ENCODE results near the gene PLCXD3.

PLCXD3 gene

GRCh38 chr5:41289970-41290464, 220.4 kb downstream of the PLCXD3 start:
- no peaks in the 10 kb centered on the region for H3K36me3 ChIP-seq (replicated peaks)
- no peak for DNase-seq
- in situ Hi-C loops (cut with HindIII; ENCODE audit: low pct_ligation_motif_present, low sequenced_read_pairs) = no loop called here
- H3K27ac ChIP-seq = no peak overlapping the region
- no peak for TF ChIP-seq CTCF (IDR thresholded peaks at IDR 0.05; ENCODE audit: low read depth, low read length, missing control alignments)
- H3K4me3 ChIP-seq (ENCODE audit: low read depth, low read length) = no peak overlapping the region
- no peaks in the 10 kb centered on the region for H3K27me3 ChIP-seq (replicated peaks)

- no peak for TF ChIP-seq CTCF (IDR thresholded peaks at IDR 0.05; ENCODE audit: low read depth, low read length, missing control alignments)
- no peaks in the 10 kb centered on the region for H3K27me3 ChIP-seq (replicated peaks)
- no peak for DNase-seq
- H3K27ac ChIP-seq = no peak overlapping the region
- in situ Hi-C loops (cut with HindIII; ENCODE audit: low pct_ligation_motif_present, low sequenced_read_pairs) = no loop called here
- H3K4me3 ChIP-seq (ENCODE audit: low read depth, low read length) = no peak overlapping the region
- H3K36me3 ChIP-seq (replicated peaks) = no peaks in the 10 kb centered on the region
Measured at GRCh38 chr5:41286696-41287095, 223.7 kb downstream of the PLCXD3 start.

- no peak for TF ChIP-seq CTCF (IDR thresholded peaks at IDR 0.05; ENCODE audit: low read depth, low read length, missing control alignments)
- H3K4me3 ChIP-seq (ENCODE audit: low read depth, low read length) = no peak overlapping the region
- in situ Hi-C loops (cut with HindIII; ENCODE audit: low pct_ligation_motif_present, low sequenced_read_pairs) = no loop called here
- no peak overlapping the region for H3K27ac ChIP-seq
- no peaks in the 10 kb centered on the region for H3K36me3 ChIP-seq (replicated peaks)
- DNase-seq = no peak
- no peaks in the 10 kb centered on the region for H3K27me3 ChIP-seq (replicated peaks)
Measured at GRCh38 chr5:41286165-41286564, 224.2 kb downstream of the PLCXD3 start.

GRCh38 chr5:41284938-41285337, 225.5 kb downstream of the PLCXD3 start:
- in situ Hi-C loops (cut with HindIII; ENCODE audit: low pct_ligation_motif_present, low sequenced_read_pairs) = no loop called here
- TF ChIP-seq CTCF (IDR thresholded peaks at IDR 0.05; ENCODE audit: low read depth, low read length, missing control alignments) = no peak
- Histone ChIP-seq H3K27ac (no peak overlapping the region), H3K27me3 (replicated peaks) (no peaks in the 10 kb centered on the region), H3K36me3 (replicated peaks) (no peaks in the 10 kb centered on the region), H3K4me3 (ENCODE audit: low read depth, low read length) (no peak overlapping the region)
- DNase-seq = no peak

- no peak for DNase-seq
- in situ Hi-C loops (cut with HindIII; ENCODE audit: low pct_ligation_motif_present, low sequenced_read_pairs) = no loop called here
- H3K27me3 ChIP-seq (replicated peaks) = no peaks in the 10 kb centered on the region
- H3K4me3 ChIP-seq (ENCODE audit: low read depth, low read length) = no peak overlapping the region
- H3K27ac ChIP-seq = no peak overlapping the region
- H3K36me3 ChIP-seq (replicated peaks) = no peaks in the 10 kb centered on the region
- no peak for TF ChIP-seq CTCF (IDR thresholded peaks at IDR 0.05; ENCODE audit: low read depth, low read length, missing control alignments)
Measured at GRCh38 chr5:41281215-41281810, 229.1 kb downstream of the PLCXD3 start.

GRCh38 chr5:41279040-41279439, 231.4 kb downstream of the PLCXD3 start:
- H3K27ac ChIP-seq = no peak overlapping the region
- DNase-seq = no peak
- in situ Hi-C loops (cut with HindIII; ENCODE audit: low pct_ligation_motif_present, low sequenced_read_pairs) = no loop called here
- H3K4me3 ChIP-seq (ENCODE audit: low read depth, low read length) = no peak overlapping the region
- H3K27me3 ChIP-seq (replicated peaks) = no peaks in the 10 kb centered on the region
- no peak for TF ChIP-seq CTCF (IDR thresholded peaks at IDR 0.05; ENCODE audit: low read depth, low read length, missing control alignments)
- no peaks in the 10 kb centered on the region for H3K36me3 ChIP-seq (replicated peaks)
